DLD1 (cell line): ENCODE data around the gene RCE1.

ENCODE experiments used
- in situ Hi-C: cut with HindIII; loops from 2 replicates; pipeline ENCODE4 v1.10.0; 2017; ENCODE audit warnings: low sequenced_read_pairs

RCE1 gene

DNA sequence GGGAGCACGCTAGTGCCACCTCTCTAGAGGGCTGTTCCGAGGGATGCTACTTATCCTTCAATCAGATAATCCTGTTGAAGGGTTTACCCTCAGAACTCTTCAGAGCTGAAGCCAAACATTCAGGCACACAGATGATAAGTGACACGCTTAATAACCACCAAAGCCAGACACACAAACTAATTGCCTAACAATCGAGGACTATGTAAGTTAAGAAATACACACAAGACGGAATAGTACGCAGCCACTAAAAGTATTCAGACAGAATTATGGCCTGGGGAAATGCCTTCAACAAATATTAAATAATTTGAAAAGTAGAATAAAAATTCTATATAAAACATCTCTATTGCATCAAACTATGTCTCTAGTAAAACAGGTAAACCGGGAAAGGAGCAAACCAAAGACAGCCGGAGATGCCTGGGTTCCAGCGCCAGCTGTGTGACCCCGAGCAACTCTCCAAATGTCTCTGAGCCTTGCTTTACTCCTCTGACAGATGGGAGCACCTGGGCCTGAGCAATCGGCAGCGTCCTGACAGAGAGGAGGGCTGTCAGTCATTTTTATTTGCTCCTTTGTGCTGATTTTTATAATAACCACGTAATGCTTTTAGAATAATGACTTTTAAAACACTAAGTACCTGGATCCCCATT lies 25.0 kb downstream of the RCE1 start:
- in situ Hi-C loops, result no loop called here

GRCh38 chr11:66868726-66869566 lies 25.7 kb downstream of the RCE1 start:
- in situ Hi-C loops, result no loop called here

DNA sequence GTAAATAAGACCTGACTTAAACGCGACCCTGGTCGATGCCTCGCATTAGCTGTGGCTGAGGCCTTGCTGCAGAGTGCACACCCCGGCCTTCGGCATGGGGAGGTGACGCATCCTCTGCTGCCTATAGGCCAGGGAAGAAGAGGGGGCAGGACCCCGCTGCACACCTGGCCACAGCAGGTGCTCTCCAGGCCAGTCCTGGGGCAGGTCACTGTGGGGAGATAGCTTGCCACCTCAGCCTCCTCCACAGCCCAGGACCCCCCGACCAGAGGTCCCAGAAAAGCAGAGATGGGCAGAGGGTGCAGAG lies 26.3 kb downstream of the RCE1 start:
- in situ Hi-C loops, result no loop called here

- in situ Hi-C loops, result no loop called here
These were observed 26.9 kb downstream of the RCE1 start for GRCh38 chr11:66870131-66870530.

DNA sequence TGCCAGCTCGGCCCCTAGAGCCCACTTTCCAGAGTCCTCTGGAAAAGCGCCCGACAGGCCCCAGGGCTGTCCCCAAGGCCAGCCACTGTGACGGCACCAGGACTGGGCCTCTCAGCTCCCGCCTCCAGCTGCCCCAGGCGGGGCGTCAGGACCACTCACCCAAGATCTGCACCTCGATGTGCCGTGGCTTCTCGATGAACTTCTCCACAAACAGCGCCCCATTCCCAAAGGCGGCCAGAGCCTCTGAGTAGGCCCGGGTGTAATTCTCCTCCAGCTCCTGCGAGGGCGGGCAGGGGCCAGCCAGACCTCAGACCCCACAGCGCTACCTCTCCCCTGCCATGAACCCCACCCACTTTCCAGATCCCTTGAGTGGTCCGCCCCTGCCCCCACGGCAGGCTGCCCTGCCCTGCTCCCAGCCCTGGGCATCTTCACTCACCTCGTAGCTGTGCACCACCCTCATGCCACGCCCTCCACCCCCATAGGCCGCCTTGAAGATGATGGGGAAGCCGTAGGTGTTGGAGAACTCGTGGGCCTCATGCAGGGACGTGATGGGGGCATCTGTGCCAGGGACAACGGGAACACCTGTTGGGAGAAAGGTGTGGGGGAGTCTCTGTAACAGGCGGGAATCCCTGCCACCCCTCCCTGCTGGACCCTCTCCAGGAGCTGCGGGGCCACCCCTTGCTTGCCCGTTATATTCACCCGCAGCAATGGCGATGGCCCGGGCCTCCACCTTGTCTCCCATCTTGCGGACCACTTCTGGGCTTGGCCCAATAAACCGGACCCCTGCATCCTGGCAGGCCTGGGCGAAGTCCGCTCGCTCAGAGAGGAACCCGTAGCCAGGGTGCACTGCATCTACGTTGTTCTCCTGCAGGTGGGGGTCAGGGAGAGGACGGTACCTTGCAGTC lies 27.6 kb downstream of the RCE1 start:
- in situ Hi-C loops, result no loop called here

DNA sequence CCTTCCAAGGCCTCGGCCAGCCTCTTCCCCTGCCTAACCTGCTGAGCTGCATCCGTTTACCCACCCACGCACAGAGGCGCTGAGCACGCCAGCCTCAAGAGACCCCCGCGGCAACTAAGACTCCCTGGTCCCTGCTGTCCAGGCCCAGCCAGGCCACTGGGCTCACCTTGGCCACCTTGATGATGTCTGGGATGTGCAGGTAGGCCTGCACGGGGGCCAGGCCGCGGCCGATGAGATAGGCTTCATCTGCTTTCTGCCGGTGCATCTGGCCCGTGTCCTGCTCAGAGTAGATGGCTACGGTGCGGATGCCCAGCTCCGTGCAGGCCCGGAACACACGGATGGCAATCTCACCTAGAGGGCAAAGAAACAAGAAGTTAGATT lies 28.3 kb downstream of the RCE1 start:
- in situ Hi-C loops, result no loop called here

DNA sequence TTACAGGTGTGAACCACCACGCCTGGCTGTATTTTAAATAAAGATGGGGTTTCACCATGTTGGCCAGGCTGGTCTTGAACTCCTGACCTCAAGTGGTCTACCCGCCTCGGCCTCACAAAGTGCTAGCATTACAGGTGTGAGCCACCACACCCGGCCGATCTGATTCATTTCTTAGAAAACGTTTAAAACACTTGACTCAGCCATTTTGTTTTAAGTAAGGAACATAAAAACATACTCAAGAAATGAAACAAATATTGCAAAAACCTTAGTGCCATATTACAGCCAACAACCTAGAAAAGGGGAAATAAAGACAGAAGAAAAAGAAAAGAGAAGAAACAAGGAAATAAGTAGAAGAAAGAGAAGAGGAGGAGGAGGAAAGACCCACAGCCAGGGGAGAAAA lies 31.0 kb downstream of the RCE1 start:
- in situ Hi-C loops, result no loop called here

GRCh38 chr11:66875378-66875777 lies 32.1 kb downstream of the RCE1 start:
- in situ Hi-C loops, result no loop called here

GRCh38 chr11:66877588-66878385 lies 34.5 kb downstream of the RCE1 start:
- in situ Hi-C loops, result no loop called here

DNA sequence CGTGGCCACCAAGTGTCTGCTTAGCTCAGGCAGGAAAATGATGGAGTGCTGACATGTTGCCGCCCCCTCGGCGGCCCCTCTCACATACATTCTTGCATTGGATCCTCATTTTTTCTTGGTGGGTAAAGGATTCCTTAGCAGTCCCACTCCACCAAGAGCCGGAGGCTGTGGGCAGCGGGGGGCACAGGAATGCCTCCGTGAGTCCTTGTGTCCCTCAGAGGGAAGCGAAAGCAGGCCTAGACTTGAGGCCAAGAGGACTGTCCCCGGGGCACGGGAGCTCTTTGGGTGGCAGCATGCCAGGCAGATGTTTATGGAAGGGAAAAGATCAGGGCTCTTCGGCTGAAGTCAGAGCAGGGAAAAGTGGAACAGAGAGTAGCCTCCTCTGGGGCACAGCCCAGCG lies 35.2 kb downstream of the RCE1 start:
- in situ Hi-C loops, result no loop called here

DNA sequence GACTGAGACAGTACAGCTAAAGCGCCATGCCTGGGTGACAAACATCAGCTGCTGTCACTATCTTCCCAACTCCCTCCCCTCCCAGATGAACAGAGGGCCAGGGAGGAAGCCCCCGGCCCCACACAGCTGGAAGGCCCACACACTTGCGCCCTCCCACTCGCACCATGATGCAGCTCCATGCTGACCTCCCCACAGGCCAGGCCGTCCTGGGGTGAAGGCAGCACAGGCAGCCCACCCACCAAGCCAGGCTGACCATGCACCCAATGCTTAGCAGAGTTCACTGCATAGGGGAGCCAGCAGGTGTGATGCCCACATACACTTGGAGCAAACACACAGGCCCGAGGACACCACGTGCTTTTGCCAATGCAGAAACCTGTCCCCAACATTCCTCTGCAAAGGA lies 35.8 kb downstream of the RCE1 start:
- in situ Hi-C loops, result no loop called here

DNA sequence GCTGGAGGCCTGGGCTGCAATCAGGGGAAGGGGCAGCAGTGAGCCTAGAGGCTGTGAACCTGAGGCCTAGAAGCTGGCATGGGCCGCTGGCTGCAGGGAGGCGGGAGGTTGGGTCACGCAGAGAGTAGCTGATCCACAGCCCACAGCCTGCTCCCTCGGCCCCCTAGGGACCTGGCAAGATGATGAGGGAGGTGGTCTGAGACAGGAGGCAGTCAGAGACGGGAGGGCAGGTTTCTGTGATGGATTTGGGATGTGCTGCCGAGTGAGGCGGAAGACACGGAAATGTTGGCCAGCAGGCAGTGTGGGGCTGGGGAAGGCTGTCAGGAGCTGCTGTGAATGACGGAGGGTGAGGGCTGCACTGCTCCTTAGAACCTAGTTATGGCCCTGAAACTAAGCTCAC lies 36.3 kb downstream of the RCE1 start:
- in situ Hi-C loops, result no loop called here

GRCh38 chr11:66879999-66880398 lies 36.8 kb downstream of the RCE1 start:
- in situ Hi-C loops, result no loop called here

GRCh38 chr11:66880496-66881450 lies 37.5 kb downstream of the RCE1 start:
- in situ Hi-C loops, result no loop called here

- in situ Hi-C loops, result no loop called here
These were observed 38.2 kb downstream of the RCE1 start for GRCh38 chr11:66881451-66881835.

- in situ Hi-C loops, result no loop called here
These were observed 38.7 kb downstream of the RCE1 start for GRCh38 chr11:66881927-66882452.

DNA sequence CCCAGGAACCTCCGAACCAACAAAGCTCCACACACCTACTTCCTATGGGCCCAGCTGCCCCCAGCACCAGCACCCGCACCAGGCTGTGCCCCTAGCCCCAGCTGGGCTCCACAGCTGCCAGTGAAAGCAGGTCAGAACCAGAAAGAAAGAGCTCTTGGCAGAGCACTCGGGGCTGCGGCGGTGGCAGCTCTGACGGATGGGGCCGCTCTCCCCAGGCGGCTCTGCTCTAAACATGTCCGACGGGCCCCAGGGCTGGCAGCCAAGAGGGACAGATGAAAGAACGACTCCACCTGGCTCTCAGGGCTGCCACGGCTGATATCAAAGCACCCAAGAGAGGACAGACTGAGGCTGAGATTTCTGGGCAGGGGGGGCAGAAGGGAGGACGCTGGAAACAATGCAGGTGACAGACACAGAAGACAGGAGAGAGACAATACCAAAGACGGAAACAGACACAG lies 39.3 kb downstream of the RCE1 start:
- in situ Hi-C loops, result no loop called here

- in situ Hi-C loops, result no loop called here
These were observed 40.0 kb downstream of the RCE1 start for GRCh38 chr11:66883016-66883965.
